Peyer's patch (tissue), 4 donors: ENCODE data around the gene CTNNA1. TPM values are rescaled to one million over a fixed set of nuclear protein-coding genes. Genes with fewer than 3 reads are reported as not detected.
"Not testable (repeated sequence)": the region's sequence is repeated elsewhere in the genome, so short reads cannot be mapped to it uniquely, and the experiment has no call there.

Source experiments
- DNase-seq, 3 donors: peaks; one replicate each; pipeline ENCODE4 v3.0.0-alpha.2; 2017 to 2019
- H3K27ac ChIP-seq, 4 donors: fragments of 200-600 bp; sonication (generic); one replicate each; pipeline ENCODE4 v1.5.1; 2016 to 2019
- H3K27me3 ChIP-seq, 2 donors: fragments of 200-600 bp; sonication (generic); one replicate each; pipeline ENCODE4 v1.5.1; 2019
- H3K36me3 ChIP-seq, 3 donors: fragments of 200-600 bp; sonication (generic); one replicate each; pipeline ENCODE4 v1.5.1; 2016 to 2019
- H3K4me1 ChIP-seq, 4 donors: fragments of 200-600 bp; sonication (generic); one replicate each; pipeline ENCODE4 v1.5.1; 2016 to 2019
- H3K4me3 ChIP-seq, 4 donors: fragments of 200-600 bp; sonication (generic); 1 replicate in 3 of 4; 2 replicates in 1 of 4; pipeline ENCODE4 v1.5.1; 2016 to 2019; ENCODE audit warnings: mild to moderate bottlenecking in 1 of 4
- H3K9me3 ChIP-seq, 4 donors: fragments of 200-600 bp; sonication (generic); one replicate each; pipeline ENCODE4 v1.5.1; 2016 to 2019; ENCODE audit warnings: mild to moderate bottlenecking in 1 of 4
- POLR2A ChIP-seq, 2 donors: fragments of 450-650 bp; IDR thresholded peaks; one replicate each; pipeline ENCODE4 v1.5.1; 2017; ENCODE audit warnings: antibody characterized with exemption in 2 of 2, mild to moderate bottlenecking in 2 of 2, moderate library complexity in 2 of 2
- total RNA-seq, 4 donors: library from RNA; depleted of rRNA; stranded (reverse); fragments of >200 nt; gene quantifications; one replicate each; pipeline ENCODE4 v1.1.0, GENCODE V29; 2016
- TF ChIP-seq, protein P1 (sequence below), 6 experiments: fragments of 450-650 bp in 4 of 6; fragments of 200-600 bp in 2 of 6; sonication (generic) in 1 of 6; IDR thresholded peaks; one replicate each; pipeline ENCODE4 v1.5.1; 2017 to 2019; ENCODE audit warnings: antibody characterized with exemption in 6 of 6, mild to moderate bottlenecking in 3 of 6, moderate library complexity in 1 of 6

The CTNNA1 gene
- total RNA-seq, 4 donors from 2014 or later: 351 to 516 (median 369) TPM

DNA sequence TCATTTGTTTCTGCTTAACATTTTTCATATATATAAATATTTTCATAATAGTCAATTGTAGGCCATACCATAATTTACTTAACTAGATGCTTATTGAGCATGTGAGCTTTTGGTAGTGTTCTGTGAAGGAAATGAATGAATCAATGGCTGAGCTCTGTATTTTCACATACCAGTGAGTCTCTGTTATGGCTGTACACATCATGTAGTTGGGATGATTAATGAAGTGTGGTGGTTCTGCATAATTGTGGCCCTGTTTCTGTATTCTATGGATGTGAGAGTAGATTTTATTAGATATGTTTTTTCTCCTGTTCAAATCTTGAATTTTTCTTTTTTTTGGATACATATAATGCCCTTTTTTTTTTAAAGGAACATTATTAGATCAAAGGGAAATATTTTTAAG, 56.2 kb downstream of the CTNNA1 start:
- no peaks in the 10 kb centered on the region for H3K9me3 ChIP-seq
- no peaks in the 10 kb centered on the region for H3K27me3 ChIP-seq
- no peaks in the 10 kb centered on the region for H3K4me1 ChIP-seq
- TF ChIP-seq, protein P1, sequence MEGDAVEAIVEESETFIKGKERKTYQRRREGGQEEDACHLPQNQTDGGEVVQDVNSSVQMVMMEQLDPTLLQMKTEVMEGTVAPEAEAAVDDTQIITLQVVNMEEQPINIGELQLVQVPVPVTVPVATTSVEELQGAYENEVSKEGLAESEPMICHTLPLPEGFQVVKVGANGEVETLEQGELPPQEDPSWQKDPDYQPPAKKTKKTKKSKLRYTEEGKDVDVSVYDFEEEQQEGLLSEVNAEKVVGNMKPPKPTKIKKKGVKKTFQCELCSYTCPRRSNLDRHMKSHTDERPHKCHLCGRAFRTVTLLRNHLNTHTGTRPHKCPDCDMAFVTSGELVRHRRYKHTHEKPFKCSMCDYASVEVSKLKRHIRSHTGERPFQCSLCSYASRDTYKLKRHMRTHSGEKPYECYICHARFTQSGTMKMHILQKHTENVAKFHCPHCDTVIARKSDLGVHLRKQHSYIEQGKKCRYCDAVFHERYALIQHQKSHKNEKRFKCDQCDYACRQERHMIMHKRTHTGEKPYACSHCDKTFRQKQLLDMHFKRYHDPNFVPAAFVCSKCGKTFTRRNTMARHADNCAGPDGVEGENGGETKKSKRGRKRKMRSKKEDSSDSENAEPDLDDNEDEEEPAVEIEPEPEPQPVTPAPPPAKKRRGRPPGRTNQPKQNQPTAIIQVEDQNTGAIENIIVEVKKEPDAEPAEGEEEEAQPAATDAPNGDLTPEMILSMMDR (IDR thresholded peaks at IDR 0.05): no peak
- no peak for TF ChIP-seq POLR2A (IDR thresholded peaks at IDR 0.05)
- H3K36me3 ChIP-seq: peaks cover 0 to 39% (median 0%) of the 10 kb centered on the region in 3 donors
- no peak overlapping the region for H3K4me3 ChIP-seq
- no peak for DNase-seq
- no peak overlapping the region for H3K27ac ChIP-seq

DNA sequence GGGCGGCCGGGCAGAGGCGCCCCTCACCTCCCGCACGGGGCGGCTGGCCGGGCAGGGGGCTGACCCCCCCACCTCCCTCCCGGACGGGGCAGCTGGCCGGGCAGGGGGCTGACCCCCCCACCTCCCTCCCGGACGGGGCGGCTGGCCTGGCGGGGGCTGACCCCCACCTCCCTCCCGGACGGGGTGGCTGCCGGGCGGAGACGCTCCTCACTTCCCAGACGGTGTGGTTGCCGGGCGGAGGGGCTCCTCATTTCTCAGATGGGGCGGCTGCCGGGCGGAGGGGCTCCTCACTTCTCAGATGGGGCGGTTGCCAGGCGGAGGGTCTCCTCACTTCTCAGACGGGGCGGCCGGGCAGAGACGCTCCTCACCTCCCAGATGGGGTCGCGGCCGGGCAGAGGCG, 57.6 kb downstream of the CTNNA1 start:
- H3K36me3 ChIP-seq: peaks cover 0 to 53% (median 0%) of the 10 kb centered on the region in 3 donors
- not testable (repeated sequence) for H3K27ac ChIP-seq, H3K9me3 ChIP-seq, DNase-seq, H3K27me3 ChIP-seq, H3K4me1 ChIP-seq, H3K4me3 ChIP-seq

DNA sequence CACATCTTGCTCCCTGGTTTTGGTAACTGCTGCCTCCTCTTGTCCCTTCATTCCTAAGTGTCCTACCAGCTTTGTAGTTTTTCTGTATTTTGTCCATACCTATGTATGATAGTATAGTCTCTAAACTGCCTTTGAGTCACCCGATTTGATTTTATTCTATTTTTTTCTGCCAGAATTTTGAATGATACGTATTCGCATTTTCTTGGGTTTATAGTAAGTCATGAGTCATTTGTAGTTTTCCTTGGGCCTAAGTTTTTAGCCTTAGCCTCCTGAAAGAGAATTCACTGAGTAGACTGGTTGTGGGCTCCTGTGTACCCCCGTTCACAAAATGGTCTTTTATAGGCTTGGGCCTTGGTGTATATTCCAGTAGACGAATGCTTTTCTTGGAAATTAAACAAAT, 62.3 kb downstream of the CTNNA1 start:
- no peak for DNase-seq
- TF ChIP-seq POLR2A (IDR thresholded peaks at IDR 0.05): no peak
- TF ChIP-seq, protein P1 (IDR thresholded peaks at IDR 0.05): no peak
- Histone ChIP-seq H3K4me3 (no peak overlapping the region), H3K27ac (no peak overlapping the region), H3K36me3 (peaks cover 0 to 62% (median 0%) of the 10 kb centered on the region in 3 donors), H3K9me3 (no peaks in the 10 kb centered on the region), H3K27me3 (no peaks in the 10 kb centered on the region), H3K4me1 (no peaks in the 10 kb centered on the region)

DNA sequence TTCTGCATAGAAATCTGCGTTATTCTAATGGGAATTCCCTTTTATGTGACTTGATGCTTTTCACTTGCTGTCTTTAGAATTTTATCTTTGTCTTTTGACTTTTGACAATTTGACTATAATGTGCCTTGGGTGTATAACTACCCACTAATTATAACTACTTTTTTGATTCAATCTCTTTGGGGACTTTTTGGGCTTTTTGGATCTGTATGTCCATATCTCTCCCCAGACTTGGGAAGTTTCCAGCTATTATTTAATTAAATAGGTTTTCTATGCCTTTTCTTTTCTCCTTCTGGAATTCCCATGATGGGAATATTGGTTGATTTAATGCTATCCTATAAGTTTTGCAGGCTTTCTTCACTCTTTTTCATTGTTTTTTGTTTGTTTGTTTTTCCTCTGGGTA, 64.0 kb downstream of the CTNNA1 start:
- Histone ChIP-seq H3K9me3 (no peaks in the 10 kb centered on the region), H3K36me3 (peaks cover 0 to 51% (median 0%) of the 10 kb centered on the region in 3 donors), H3K27me3 (no peaks in the 10 kb centered on the region), H3K4me1 (no peaks in the 10 kb centered on the region), H3K27ac (no peak overlapping the region), H3K4me3 (no peak overlapping the region)
- DNase-seq: no peak
- no peak for TF ChIP-seq POLR2A (IDR thresholded peaks at IDR 0.05)
- TF ChIP-seq, protein P1 (IDR thresholded peaks at IDR 0.05): no peak

DNA sequence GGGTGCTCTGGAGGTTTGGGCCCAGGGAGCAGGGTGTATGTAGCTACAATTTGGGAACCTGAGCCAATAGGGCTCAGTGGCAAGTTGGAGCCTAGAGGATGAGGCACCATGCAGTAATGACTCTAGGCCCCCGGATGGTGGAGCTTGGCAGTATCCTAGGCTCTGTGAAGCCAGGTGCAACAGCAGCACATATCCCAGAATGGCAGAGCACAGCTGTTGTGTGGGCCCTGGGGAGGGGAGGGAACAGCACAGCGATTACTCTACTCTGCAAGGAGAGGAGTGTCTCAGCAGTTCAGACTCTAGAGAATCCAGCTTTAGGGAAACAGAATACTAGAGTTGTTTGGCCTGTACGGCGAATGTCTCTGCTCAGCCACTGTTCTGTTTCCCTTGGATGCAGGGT, 65.9 kb downstream of the CTNNA1 start:
- DNase-seq: no peak
- no peak overlapping the region for H3K27ac ChIP-seq
- H3K36me3 ChIP-seq: peaks cover 0 to 35% (median 0%) of the 10 kb centered on the region in 3 donors
- H3K9me3 ChIP-seq: no peaks in the 10 kb centered on the region
- H3K4me1 ChIP-seq: no peaks in the 10 kb centered on the region
- no peak overlapping the region for H3K4me3 ChIP-seq
- TF ChIP-seq POLR2A (IDR thresholded peaks at IDR 0.05): no peak
- TF ChIP-seq, protein P1 (IDR thresholded peaks at IDR 0.05): no peak
- no peaks in the 10 kb centered on the region for H3K27me3 ChIP-seq

DNA sequence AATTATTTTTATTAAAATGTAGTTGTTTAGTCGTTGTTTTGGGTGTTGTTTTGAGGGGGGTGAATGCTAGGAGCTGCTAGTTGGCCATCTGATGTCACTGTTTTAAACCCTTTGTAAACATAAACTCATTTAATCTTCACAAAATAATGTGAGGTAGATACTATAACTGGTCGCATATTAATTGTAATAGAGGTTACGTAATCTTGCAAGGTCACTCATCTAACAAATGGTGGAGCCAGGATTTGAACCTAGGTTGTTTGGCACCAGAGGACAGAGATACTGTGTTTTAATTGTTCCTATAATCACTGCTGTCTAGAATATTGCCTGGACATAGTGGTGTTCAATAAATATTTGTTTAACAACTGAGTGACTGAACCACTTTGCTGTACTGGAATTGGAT, 67.5 kb downstream of the CTNNA1 start:
- TF ChIP-seq, protein P1 (IDR thresholded peaks at IDR 0.05): no peak
- no peak for TF ChIP-seq POLR2A (IDR thresholded peaks at IDR 0.05)
- H3K9me3 ChIP-seq: no peaks in the 10 kb centered on the region
- no peaks in the 10 kb centered on the region for H3K27me3 ChIP-seq
- no peak for DNase-seq
- peaks cover 0 to 32% (median 0%) of the 10 kb centered on the region in 3 donors for H3K36me3 ChIP-seq
- no peaks in the 10 kb centered on the region for H3K4me1 ChIP-seq
- no peak overlapping the region for H3K27ac ChIP-seq
- H3K4me3 ChIP-seq: no peak overlapping the region
